ENCODE results near the gene FBXO5.
"Not testable (repeated sequence)": the region's sequence is repeated elsewhere in the genome, so short reads cannot be mapped to it uniquely, and the experiment has no call there.

The FBXO5 gene

GRCh38 chr6:152986978-152987377 lies 4.1 kb upstream of the FBXO5 start:
- DNase-seq, result no peak

GRCh38 chr6:152985300-152985699 lies 2.5 kb upstream of the FBXO5 start:
- not testable (repeated sequence) for DNase-seq

GRCh38 chr6:152984513-152984872 lies 1.7 kb upstream of the FBXO5 start:
- DNase-seq, result no peak

- DNase-seq, result peak; percentile 92 to 96
Observed at GRCh38 chr6:152983637-152984512, 1.0 kb upstream of the FBXO5 start.

- DNase-seq, result no peak
Observed at GRCh38 chr6:152981989-152982903, 595 bp downstream of the FBXO5 start.

GRCh38 chr6:152981219-152981618 lies 1.6 kb downstream of the FBXO5 start:
- DNase-seq, result no peak

GRCh38 chr6:152980656-152981055 lies 2.2 kb downstream of the FBXO5 start:
- no peak for DNase-seq

- no peak for DNase-seq
Observed at GRCh38 chr6:152979116-152979515, 3.7 kb downstream of the FBXO5 start.

- no peak for DNase-seq
Observed at GRCh38 chr6:152978058-152978457, 4.8 kb downstream of the FBXO5 start.

GRCh38 chr6:152977556-152977955 lies 5.3 kb downstream of the FBXO5 start:
- no peak for DNase-seq

GRCh38 chr6:152976749-152977148 lies 6.1 kb downstream of the FBXO5 start:
- no peak for DNase-seq

GRCh38 chr6:152975204-152975915 lies 7.5 kb downstream of the FBXO5 start:
- DNase-seq, result peak; percentile 85 to 89

GRCh38 chr6:152973916-152974315 lies 8.9 kb downstream of the FBXO5 start:
- DNase-seq, result no peak

- DNase-seq, result no peak
Observed at GRCh38 chr6:152969688-152970418, 13.0 kb downstream of the FBXO5 start.

- not testable (repeated sequence) for DNase-seq
Observed at GRCh38 chr6:152966168-152966894, 16.5 kb downstream of the FBXO5 start.

- DNase-seq, result no peak
Observed at GRCh38 chr6:152959333-152959732, 23.5 kb downstream of the FBXO5 start.

GRCh38 chr6:152957796-152958195 lies 25.0 kb downstream of the FBXO5 start:
- no peak for DNase-seq

- no peak for DNase-seq
Observed at GRCh38 chr6:152954443-152954842, 28.4 kb downstream of the FBXO5 start.

- DNase-seq, result peak; percentile 3 to 33
Observed at GRCh38 chr6:152952866-152953509, 29.9 kb downstream of the FBXO5 start.

GRCh38 chr6:152952045-152952444 lies 30.8 kb downstream of the FBXO5 start:
- DNase-seq, result no peak

- DNase-seq, result no peak
Observed at GRCh38 chr6:152950240-152950639, 32.6 kb downstream of the FBXO5 start.

All from inflammatory macrophage treated with lipopolysaccharide for 1 hour (primary cell).